GM19240 (cell line): ENCODE results near the gene TRIM40.

Source experiments
- DNase-seq: peaks from one replicate; pipeline ENCODE4 v3.0.0; 2011; ENCODE audit warnings: low spot score; ENCODE audit not compliant: insufficient read length

TRIM40 gene

GRCh38 chr6:30147096-30147495 lies 11.2 kb downstream of the TRIM40 start:
- DNase-seq = no peak

GRCh38 chr6:30149234-30149633 lies 13.3 kb downstream of the TRIM40 start:
- no peak for DNase-seq

GRCh38 chr6:30149858-30150550 lies 14.1 kb downstream of the TRIM40 start:
- DNase-seq = no peak

GRCh38 chr6:30150671-30151395 lies 14.9 kb downstream of the TRIM40 start:
- DNase-seq = no peak

- DNase-seq = no peak
These were observed 15.6 kb downstream of the TRIM40 start for GRCh38 chr6:30151580-30151979.

GRCh38 chr6:30152016-30152673 lies 16.2 kb downstream of the TRIM40 start:
- DNase-seq = no peak

GRCh38 chr6:30152910-30153610 lies 17.1 kb downstream of the TRIM40 start:
- DNase-seq = no peak

- DNase-seq = no peak
These were observed 18.1 kb downstream of the TRIM40 start for GRCh38 chr6:30154061-30154460.

- no peak for DNase-seq
These were observed 19.0 kb downstream of the TRIM40 start for GRCh38 chr6:30154709-30155519.

- DNase-seq = no peak
These were observed 19.8 kb downstream of the TRIM40 start for GRCh38 chr6:30155520-30156261.

GRCh38 chr6:30156262-30156599 lies 20.3 kb downstream of the TRIM40 start:
- no peak for DNase-seq

GRCh38 chr6:30156774-30157173 lies 20.8 kb downstream of the TRIM40 start:
- no peak for DNase-seq

- DNase-seq = no peak
These were observed 21.6 kb downstream of the TRIM40 start for GRCh38 chr6:30157581-30157980.

GRCh38 chr6:30157999-30158398 lies 22.1 kb downstream of the TRIM40 start:
- DNase-seq = no peak

GRCh38 chr6:30158475-30159040 lies 22.6 kb downstream of the TRIM40 start:
- DNase-seq = no peak

- no peak for DNase-seq
These were observed 24.3 kb downstream of the TRIM40 start for GRCh38 chr6:30160008-30160784.

GRCh38 chr6:30160785-30161531 lies 25.0 kb downstream of the TRIM40 start, which contains the start of gene TRIM10:
Gene TRIM10 (minus strand): TSS chr6:30161211. CDS start chr6:30160858, 353 bp downstream.
- DNase-seq = no peak

- no peak for DNase-seq
These were observed 26.5 kb downstream of the TRIM40 start for GRCh38 chr6:30162265-30163089.
